Esophagus muscularis mucosa (tissue), 3 donors: ENCODE results near the gene RPS6KA2.

Source experiments
- CTCF ChIP-seq, 3 experiments: fragments of 200-600 bp in 2 of 3; fragments of 450-650 bp in 1 of 3; sonication (generic) in 2 of 3; IDR thresholded peaks; one replicate each; pipeline ENCODE4 v1.5.1; 2017 to 2019; ENCODE audit warnings: antibody characterized with exemption in 3 of 3, mild to moderate bottlenecking in 2 of 3, moderate library complexity in 1 of 3
- EP300 ChIP-seq: sonication (generic); formaldehyde crosslinking; IDR thresholded peaks from one replicate; pipeline ENCODE4 v1.6.1; 2017; ENCODE audit warnings: antibody characterized with exemption

GRCh38 chr6:166516251-166516884, 110.7 kb downstream of the RPS6KA2 start:
- TF ChIP-seq CTCF (IDR thresholded peaks at IDR 0.05), result no peak
- TF ChIP-seq EP300, result no peak
